ENCODE results near the gene PIK3CB.
"Not testable (repeated sequence)": the region's sequence is repeated elsewhere in the genome, so short reads cannot be mapped to it uniquely, and the experiment has no call there.

The PIK3CB gene

DNA sequence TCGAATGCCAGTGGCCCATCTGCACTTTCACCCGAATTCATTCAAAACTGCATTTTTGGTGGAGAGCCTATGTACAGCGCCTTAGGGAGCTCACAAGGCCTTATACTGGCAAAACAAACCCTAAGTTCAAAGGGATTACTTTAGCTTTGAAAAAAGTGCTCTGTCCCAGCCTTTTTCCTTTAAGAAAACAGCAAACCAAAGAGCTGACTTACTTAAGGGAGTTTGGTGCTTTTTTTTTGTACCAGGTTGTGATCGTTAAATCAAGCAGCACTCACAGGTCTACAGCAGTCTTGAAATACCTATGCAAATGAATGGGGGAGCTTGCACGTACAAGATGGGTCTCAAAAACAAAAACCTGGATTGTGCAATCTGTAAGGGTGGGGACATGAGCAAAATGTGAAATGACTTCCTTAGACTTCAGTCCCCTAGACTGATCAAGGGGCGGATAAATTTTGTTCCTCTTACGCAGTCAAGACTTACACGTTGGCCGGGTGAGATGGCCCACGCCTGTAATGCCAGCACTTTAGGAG, 11.6 kb upstream of the PIK3CB start:
- peak; percentile 69 for DNase-seq

DNA sequence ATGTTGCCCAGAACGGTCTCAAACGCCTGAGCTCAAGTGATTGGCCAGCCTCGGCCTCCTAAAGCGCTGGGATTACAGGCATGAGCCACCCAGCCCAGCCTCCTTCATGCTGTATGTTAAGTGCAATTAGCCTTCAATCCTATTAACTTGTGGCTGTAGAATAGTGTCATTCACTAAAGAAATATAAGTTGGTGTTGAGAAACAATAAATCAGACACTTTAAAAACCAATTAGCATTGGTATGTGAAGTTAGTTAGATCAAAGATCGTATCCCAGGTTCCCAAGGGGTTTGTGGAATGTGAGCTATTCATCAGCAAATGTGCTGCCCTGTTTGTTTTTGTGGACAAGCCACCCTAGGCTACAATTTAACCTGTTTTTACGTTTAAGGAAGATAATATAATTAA, 11.0 kb upstream of the PIK3CB start:
- no peak for DNase-seq

DNA sequence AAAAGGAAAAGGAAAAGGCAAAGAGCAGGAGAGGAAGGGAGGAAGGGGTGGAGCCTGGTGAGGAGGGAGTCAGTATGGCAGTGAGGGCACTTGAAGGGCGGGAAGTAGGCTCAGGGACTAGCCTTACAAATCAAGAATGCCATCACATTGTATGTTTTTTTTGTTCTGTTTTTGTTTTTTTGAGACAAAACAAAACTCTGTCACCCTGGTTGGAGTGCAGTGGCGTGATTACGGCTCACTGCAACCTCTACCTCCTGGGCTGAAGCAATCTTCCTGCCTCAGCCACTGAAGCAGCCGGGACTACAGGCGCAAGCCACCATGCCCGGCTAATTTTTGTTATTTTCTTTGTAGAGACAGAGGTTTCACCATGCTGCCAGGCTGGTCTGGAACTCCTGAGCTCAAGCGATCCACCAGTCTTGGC, 10.5 kb upstream of the PIK3CB start:
- DNase-seq = no peak

DNA sequence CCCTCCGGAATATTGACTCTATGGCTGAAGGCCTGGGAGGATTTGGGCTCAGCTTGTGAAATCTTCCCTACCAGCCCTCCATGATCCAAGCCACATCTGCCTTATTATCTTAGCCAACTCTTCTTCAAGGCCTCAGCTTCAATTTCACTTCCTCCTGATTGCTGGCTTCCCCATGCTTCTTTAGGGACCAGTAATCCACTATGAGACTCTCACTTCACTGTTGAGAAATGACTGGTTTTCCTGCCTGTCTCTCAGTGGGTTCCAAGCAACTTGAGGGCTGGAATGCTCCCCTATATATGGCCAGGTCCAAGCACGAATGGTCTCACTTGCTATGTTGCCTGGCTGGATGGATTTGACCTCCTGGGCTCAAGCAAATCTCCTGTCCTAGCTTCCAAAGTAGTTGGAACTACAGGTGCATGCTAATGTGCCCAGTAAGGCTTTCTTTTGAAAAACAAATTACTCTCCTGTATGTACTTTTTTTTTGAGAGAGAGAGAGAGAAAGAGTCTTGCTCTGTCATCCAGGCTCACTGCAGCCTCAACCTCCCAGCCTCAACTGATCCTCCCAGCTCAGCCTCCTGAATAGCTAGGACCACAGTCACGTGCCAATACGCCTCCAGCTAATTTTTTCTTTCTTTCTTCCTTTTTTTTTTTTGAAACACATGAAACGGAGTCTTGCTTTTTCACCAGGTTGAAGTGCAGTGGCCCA, 7.9 kb upstream of the PIK3CB start:
- peak; percentile 39 for DNase-seq

DNA sequence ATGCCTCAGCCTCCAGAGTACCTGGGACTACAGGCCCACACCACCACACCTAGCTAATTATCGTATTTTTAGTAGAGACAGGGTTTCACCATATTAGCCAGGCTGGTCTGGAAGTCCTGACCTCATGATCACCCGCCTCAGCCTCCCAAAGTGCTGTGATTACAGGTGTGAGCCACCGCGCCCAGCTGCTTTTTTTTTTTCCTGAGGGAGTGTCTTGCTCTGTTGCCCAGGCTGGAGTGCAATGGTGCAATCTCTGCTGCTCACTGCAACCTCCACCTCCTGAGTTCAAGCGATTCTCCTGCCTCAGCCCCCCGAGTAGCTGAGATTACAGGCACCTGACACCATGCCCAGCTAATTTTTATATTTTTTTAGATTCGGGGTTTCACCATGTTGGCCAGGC, 3.7 kb upstream of the PIK3CB start:
- DNase-seq = not testable (repeated sequence)

DNA sequence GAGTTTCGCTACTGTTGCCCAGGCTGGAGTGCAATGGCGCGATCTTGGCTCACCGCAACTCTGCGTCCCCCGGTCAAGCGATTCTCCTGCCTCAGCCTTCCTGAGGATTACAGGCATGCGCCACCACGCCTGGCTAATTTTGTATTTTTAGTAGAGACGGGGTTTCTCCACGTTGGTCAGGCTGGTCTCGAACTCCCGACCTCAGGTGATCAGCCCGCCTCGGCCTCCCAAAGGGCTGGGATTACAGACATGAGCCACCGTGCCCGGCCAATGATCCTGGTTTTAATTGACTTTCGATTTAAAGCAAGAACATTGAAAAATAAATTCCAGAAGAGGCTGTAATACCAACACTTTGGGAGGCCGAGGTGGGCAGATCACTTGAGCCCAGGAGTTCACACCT, 1.1 kb upstream of the PIK3CB start:
- DNase-seq = not testable (repeated sequence)

DNA sequence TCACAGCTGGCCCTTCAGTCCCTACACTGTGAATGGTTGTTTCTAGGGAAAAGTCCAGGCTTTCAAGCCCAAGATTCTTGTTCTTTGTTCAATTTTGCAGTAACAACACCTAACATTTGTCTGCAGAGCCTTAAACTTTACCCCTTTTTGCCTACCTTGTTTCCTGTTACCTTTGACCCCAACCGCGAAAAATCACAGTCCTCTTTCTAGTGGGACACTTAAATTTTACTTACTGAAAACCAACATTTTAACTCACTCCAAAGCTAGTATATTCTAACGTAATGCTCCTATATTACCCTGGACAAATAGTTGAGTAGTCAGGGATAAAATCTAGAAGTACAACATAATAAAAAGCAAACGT, 649 bp upstream of the PIK3CB start:
- DNase-seq = peak; percentile 42

DNA sequence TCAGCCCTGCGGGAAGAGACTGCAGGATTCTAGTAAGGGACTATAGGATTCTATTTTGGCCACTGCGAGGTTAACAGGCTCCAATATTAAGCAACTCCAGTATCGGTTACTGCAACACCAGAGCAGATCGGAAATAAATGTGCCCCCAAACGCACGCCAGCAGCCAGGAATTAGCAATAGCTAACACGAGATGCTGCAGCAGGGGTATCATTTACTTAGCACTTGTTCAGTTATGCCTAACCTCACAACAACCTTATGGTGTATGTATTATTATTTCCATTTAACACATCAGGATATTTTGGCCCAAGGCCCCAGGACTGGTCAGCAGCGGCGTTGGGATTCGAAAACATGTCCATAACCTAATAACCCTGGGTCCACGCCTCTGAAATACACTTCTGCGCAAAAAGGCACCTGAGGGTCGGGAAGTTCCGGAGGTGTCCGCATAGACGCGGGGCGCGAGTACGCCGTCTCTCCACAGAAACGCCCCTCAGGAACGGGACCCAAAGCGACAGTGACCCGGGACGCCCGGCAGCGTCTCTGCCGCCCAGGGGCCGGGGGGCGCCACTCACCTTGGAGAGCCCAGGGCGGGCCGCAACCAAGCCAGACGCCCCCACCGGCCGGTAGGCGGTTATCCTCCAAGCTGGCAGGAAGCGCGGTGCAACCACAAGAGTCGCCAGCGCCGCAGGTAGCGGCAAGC, 681 bp downstream of the PIK3CB start:
- peak; percentile 72 for DNase-seq

DNA sequence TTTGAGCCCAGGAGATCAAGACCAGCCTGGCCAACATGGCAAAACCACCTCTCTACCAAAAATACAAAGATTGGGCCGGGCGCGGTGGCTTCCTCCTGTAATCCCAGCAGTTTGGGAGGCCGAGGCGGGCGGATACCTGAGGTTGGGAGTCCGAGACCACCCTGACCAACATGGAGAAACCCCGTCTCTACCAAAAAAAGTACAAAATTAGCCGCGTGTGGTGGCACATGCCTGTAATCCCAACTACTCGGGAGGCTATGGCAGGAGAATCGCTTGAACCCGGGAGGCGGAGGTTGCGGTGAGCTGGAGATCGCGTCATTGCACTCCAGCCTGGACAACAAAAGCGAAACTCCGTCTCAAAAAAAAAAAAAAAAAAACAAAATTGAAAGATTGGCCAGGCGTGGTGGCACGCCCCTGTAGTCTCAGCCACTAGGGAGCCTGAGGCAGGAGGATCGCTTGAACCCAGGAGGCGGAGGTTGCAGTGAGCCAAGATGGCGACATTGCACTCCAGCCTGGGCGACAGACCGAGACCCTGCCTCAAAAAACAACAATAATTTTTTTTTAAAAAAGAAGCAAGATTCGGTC, 2.2 kb downstream of the PIK3CB start:
- not testable (repeated sequence) for DNase-seq

DNA sequence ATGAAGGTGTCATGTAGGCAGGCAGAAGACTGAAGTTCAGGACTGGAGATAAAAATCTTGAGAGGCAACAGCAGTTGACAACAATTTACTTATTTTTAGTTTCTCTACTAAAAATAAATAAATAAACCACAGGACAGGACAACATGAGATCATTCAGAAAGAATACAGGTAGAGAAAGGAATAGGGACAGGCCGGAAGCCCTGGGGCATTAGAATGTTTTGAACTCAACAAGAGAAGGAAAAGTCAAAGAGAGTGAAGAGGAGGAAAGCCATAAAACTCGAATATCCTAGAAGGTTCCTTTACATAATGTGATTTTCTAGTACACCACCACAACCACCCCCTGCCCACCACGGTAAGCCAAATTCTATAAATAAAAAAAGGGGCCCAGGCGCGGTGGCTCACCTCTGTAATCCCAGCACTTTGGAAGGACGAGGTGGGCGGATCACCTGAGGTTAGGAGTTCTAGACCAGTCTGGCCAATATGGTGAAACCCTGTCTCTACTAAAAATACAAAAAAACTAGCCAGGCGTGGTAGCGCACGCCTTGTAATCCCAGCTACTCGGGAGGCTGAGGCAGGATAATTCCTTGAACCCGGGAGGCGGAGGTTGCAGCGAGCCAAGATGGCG, 4.7 kb downstream of the PIK3CB start:
- DNase-seq = no peak

DNA sequence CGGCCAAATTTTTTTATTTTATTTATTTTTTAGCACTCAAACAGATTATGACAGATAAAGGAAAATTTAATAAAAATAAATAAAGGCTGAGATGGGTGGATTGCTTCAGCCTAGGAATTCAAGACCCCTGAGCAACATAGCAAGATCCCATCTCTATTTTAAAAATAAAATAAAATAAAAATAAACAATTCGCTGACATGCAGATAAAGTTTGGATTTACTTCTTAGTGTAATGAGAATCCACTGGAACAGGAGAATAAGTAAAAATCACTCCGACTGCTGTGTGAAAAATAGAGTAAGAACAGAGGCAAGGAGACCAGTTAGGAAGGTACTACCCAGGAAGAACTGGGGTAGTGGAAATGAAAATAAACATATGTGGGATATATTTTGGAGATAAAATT, 5.6 kb downstream of the PIK3CB start:
- DNase-seq = no peak

DNA sequence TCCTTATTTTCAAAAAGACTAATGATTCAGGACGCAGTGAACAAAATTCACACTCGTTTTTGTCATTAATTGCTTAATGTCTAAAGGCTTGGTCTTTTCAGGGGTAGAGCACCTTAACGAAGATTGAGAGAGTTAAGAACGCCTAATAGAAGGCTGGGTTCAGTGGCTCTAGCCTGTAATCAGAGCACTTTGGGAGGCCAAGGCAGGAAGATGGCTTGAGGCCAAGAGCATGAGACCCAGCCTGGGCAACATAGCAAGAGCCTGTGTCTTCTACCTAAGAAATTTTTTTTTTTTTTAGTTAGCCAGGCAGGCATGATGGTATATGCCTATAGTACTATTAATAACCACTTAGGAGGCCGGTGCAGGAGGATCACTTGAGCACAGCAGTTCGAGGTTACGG, 7.5 kb downstream of the PIK3CB start:
- peak; percentile 29 for DNase-seq

DNA sequence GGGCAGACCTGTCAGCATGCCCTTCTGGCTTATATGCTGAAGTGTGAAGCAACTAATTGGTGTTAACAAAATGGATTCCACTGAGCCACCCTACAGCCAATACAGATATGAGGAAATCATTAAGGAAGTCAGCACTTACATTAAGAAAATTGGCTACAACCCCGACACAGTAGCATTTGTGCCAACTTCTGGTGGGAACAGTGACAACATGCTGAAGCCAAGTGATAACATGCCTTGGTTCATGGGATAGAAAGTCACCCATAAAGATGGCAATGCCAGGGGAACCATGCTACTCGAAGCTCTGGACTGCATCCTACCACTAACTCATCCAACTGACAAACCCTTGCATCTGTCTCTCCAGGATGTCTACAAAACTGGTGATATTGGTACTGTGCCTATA, 9.4 kb downstream of the PIK3CB start:
- peak; percentile 24 for DNase-seq

DNA sequence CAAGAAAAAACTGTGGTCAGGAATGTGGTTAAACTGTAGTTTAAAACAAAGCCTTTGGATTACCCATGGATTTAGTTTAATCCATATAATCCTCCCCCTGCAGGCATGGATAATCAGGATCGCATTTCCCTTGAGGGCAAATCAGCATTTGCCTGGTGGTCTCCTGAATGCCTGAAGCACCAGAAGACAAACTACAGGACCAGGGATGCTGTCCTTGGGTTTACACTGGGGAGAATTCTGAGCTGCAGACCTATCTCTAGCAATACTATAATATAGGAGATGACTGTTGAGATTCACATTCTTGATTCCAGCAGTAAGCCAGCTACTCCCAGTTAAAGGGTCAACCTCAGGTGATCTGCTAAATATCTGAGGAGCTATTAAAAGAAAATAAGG, 10.6 kb downstream of the PIK3CB start:
- DNase-seq = no peak

DNA sequence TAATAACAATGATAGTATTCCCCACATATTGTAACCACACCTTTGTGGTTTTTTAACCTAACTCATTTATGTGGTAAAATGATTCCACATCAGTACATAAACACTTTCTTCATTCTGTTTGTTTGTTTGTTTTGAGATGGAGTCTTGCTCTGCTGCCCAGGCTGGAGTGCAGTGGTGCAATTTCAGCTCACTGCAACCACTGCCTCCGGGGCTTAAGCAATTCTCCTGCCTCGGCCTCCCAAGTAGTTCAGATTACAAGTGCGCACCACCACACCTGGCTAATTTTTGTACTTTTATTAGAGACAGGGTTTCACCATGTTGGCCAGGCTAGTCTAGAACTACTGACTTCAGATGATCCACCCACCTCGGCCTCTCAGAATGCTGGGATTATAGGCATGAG, 14.3 kb downstream of the PIK3CB start:
- DNase-seq = not testable (repeated sequence)

DNA sequence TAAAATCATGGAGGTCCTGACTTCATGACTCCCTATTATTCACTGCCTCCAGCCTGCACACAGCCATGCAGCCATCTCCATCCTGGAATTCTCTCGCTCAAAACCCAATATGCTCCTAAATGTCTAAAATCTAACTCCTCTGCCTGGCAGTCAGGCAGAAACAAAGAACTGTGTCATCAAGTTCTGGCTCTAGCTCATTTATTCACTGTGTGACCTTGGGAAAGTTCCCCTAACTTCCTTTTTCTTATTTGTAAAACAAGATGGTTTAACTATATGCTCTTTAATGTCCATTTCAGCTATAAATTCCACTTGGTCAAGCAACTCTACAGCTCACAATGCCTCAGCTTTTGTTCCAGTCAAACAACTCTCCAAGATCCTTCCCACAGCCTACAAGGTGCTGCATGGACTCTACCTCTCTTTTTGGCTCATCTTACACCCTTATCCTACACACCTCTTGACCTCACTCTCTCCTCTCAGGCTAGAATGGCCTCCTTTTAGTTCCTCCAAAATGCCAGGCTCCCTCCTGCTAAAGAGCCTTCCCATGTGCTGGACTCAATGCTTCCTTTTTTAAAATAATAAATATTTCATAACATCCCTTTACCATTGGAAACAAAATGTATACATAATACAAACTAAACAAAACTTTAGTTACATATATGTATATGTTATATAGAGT, 16.4 kb downstream of the PIK3CB start:
- DNase-seq = no peak

DNA sequence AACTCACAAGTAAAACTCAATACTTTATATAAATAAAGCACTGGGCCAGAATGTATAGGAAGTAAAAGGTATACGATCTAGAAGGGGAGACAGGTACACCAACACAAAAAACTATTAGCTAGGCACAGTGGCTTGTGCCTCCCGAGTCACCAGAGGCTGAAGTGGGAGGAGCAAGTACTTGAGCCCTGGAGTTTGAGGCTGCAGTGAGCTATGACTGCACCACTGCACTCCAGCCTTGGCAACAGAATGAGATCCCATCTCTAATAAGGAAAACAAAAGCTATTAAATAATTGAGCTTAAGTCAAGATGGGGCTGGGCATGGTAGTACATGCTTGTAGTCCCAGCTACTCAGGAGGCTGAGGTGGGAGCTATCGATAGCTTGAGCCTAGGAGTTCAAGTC, 17.0 kb downstream of the PIK3CB start:
- peak; percentile 37 for DNase-seq

DNA sequence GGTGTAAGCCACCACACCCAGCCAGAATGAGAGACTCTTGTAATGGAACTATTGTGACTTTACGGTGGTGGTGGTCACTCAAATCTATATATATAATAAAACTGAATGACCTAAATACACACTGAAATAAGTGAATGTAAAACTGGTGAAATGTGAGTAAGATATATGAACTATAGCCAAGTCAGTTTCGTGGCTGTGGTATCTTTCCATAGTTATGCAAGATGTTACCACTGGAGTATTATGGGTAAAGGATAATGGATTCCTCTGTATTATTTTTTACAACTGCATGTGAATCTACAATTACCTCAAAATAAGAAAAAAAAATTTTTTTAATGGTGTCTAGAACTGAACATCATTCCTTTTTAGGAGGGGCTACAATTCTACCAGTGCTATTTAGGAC, 21.9 kb downstream of the PIK3CB start:
- no peak for DNase-seq

DNA sequence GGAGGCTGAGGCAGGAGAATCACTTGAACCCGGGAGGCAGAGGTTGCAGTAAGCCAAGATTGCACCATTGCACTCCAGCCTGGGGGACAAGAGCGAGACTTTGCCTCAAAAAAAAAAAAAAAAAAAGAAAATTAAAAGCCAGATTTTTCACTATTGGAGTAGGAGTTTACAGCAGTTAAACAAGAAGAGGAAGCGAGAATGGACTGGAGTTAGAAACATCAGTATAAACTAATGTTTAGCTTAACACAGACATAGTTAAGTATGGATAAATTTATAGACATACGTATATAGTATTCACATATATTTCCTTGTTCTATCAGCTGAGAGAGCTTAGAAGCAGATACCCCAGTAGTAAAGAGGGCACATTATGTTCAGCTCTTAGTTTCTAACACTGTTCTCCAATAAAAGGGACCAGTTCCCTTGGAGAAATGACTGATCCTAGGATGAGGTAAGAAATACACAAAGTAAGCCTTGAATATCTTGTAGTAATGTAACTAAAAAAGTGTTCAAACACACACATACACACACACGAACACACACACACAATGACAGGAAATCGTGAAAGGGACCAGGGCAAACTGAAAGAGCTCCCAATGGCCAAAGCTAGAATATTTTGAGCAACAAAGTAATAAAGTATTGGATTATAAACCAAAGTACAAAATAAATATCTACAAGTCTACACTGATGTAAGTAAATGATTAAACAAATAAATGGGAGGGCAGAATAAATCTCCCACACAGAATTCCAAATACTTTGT, 25.1 kb downstream of the PIK3CB start:
- DNase-seq = no peak

DNA sequence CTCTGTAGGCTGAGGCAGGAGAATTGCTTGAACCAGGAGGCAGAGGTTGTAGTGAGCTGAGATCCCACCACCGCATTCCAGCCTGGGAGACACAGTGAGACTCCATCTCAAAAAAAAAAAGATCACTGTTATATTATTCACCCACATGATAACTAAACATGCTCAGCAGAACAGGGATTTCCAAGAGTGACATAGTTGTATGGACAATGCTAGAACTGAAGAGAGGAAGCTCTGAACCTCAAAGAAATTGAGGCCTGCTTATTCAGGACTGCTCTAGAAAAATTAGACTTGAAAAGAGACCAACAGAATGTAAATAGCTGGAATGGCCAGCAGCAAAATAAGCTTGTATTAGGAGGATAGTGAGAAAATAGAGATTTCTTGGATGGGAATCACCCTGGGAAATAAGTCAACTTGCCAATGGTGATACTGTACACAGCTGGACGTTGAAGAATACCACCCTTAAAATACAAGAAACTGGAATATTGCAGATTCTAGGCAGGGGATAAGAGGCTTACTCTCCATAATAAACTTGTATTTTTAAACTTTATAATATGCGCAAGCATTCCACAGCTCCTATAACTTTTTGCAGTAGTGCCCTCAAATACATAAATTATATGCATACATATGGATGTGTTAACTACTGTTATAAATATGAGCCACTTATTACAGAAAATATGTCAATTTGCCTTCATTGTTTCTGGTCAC, 28.2 kb downstream of the PIK3CB start:
- no peak for DNase-seq

DNA sequence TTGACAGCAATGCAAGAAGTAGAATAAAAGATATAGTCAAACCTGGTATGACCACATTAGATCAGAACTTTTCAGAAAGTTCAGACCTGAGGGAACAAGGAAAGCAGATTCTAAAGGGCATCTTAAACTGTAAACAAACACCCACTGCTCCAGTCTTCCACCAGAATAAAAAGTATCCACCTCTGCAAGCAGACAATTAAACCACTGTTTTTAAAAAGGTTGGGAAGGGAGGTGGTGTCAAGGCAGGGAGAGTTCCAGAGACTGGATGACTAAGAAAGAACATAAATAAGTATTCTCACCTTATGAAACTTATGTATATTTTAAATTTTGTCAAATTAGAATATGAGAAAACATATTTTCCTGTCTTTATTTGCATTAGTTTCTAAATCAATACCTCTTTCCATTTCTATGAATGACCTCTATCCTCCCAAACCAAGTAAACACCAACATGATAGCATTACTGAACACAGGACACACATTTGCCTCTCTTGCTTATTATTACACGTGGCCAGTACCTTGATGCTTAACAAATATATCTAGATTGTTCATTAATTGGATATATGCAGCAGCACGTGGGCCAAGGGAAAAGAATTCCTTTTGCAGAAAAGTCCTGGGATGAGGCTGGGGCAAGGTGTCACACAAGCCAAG, 31.6 kb downstream of the PIK3CB start:
- no peak for DNase-seq

All from hematopoietic multipotent progenitor cell treated with erythropoietin and hydrocortisone succinate and interleukin-3 and kit ligand, for 6 days (in vitro differentiated cells).